ENCODE results near the gene MAP4.
A peak's percentile ranks its signal among the peaks of the same experiment; 100 is the strongest.
"Not testable (repeated sequence)": the region's sequence is repeated elsewhere in the genome, so short reads cannot be mapped to it uniquely, and the experiment has no call there.

Gene MAP4

GRCh38 chr3:47847260-47847659 lies 169.0 kb downstream of the MAP4 start:
- DNase-seq (ENCODE audit: low read depth in 3 of 3, low spot score in 1 of 3) = no peak

- DNase-seq (ENCODE audit: low read depth in 3 of 3, low spot score in 1 of 3) = no peak
Observed at GRCh38 chr3:47846880-47847248, 169.4 kb downstream of the MAP4 start.

GRCh38 chr3:47846186-47846879 lies 169.9 kb downstream of the MAP4 start:
- no peak for DNase-seq (ENCODE audit: low read depth in 3 of 3, low spot score in 1 of 3)

GRCh38 chr3:47841786-47842349 lies 174.3 kb downstream of the MAP4 start:
- no peak for DNase-seq (ENCODE audit: low read depth in 3 of 3, low spot score in 1 of 3)

- DNase-seq (ENCODE audit: low read depth in 3 of 3, low spot score in 1 of 3) = no peak
Observed at GRCh38 chr3:47838503-47838902, 177.7 kb downstream of the MAP4 start.

- DNase-seq (ENCODE audit: low read depth in 3 of 3, low spot score in 1 of 3) = no peak
Observed at GRCh38 chr3:47836986-47837385, 179.2 kb downstream of the MAP4 start.

- DNase-seq (ENCODE audit: low read depth in 3 of 3, low spot score in 1 of 3) = not testable (repeated sequence)
Observed at GRCh38 chr3:47829482-47829881, 186.7 kb downstream of the MAP4 start.

- DNase-seq (ENCODE audit: low read depth in 3 of 3, low spot score in 1 of 3) = no peak
Observed at GRCh38 chr3:47825590-47825989, 190.6 kb downstream of the MAP4 start.

- peak; percentile 30 to 68 (median 53) for DNase-seq (ENCODE audit: low read depth in 3 of 3, low spot score in 1 of 3)
Observed at GRCh38 chr3:47824541-47825473, 191.4 kb downstream of the MAP4 start.

- DNase-seq (ENCODE audit: low read depth in 3 of 3, low spot score in 1 of 3) = no peak
Observed at GRCh38 chr3:47817609-47818008, 198.6 kb downstream of the MAP4 start.

GRCh38 chr3:47813551-47814177 lies 202.6 kb downstream of the MAP4 start:
- DNase-seq (ENCODE audit: low read depth in 3 of 3, low spot score in 1 of 3) = no peak

GRCh38 chr3:47804577-47804976 lies 211.6 kb downstream of the MAP4 start:
- no peak for DNase-seq (ENCODE audit: low read depth in 3 of 3, low spot score in 1 of 3)

- DNase-seq (ENCODE audit: low read depth in 3 of 3, low spot score in 1 of 3) = no peak
Observed at GRCh38 chr3:47803480-47804025, 212.7 kb downstream of the MAP4 start.

GRCh38 chr3:47802734-47803479 lies 213.3 kb downstream of the MAP4 start, which contains the start of gene DHX30:
Gene DHX30 (plus strand): TSS chr3:47803138. CDS start chr3:47810684, 7,546 bp downstream.
- DNase-seq (ENCODE audit: low read depth in 3 of 3, low spot score in 1 of 3) = peak; percentile 42 to 78 (median 66)

Data from stimulated activated CD4-positive, alpha-beta T cell treated with anti-CD3 and anti-CD28 coated beads, TNF-alpha, amount 100 ng/mL, for 1 hour (primary cell).